ENCODE results near the gene LYPD6B. TPM values are rescaled to one million over a fixed set of nuclear protein-coding genes. Genes with fewer than 3 reads are reported as not detected.

Gene LYPD6B
- polyA plus RNA-seq, 3 donors, result not detected

DNA sequence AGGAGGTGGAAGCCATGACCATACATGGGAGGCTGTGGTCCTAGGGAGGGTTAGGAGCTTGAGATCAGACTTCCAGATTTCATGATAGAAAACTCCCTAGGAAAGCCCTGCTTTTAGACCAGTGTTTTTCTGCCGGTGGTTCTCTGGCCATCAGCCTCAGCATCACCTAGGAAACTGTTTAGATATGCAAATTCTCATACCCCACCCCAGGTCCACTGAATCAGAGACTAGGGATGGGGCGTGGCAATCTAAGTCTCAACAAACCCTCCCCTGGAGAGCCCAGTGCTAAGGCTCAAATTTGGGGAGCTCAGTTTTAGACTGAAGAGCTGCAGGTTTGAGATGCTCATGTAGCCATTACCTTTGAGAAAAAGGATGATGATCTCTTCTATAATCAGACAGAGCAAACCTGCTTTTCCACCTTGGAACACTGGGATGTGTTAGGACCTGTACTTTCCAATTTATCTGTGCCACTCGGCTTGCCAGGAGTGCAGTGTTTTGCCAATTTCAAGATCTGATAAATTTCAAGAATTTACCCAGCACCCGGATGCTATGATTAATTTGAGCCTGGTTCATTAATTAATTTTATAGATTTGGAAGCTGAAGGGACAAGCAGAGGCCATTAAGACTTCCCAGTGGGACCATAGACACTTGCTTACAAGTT, 31.5 kb upstream of the LYPD6B start:
- no peak overlapping the region for H3K27ac Mint-ChIP-seq
- TF ChIP-seq, protein P1, sequence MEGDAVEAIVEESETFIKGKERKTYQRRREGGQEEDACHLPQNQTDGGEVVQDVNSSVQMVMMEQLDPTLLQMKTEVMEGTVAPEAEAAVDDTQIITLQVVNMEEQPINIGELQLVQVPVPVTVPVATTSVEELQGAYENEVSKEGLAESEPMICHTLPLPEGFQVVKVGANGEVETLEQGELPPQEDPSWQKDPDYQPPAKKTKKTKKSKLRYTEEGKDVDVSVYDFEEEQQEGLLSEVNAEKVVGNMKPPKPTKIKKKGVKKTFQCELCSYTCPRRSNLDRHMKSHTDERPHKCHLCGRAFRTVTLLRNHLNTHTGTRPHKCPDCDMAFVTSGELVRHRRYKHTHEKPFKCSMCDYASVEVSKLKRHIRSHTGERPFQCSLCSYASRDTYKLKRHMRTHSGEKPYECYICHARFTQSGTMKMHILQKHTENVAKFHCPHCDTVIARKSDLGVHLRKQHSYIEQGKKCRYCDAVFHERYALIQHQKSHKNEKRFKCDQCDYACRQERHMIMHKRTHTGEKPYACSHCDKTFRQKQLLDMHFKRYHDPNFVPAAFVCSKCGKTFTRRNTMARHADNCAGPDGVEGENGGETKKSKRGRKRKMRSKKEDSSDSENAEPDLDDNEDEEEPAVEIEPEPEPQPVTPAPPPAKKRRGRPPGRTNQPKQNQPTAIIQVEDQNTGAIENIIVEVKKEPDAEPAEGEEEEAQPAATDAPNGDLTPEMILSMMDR (IDR thresholded peaks at IDR 0.05), result no peak
- 82% methylated on average over 3 of the region's 4 CpGs for WGBS (ENCODE audit: insufficient coverage)

DNA sequence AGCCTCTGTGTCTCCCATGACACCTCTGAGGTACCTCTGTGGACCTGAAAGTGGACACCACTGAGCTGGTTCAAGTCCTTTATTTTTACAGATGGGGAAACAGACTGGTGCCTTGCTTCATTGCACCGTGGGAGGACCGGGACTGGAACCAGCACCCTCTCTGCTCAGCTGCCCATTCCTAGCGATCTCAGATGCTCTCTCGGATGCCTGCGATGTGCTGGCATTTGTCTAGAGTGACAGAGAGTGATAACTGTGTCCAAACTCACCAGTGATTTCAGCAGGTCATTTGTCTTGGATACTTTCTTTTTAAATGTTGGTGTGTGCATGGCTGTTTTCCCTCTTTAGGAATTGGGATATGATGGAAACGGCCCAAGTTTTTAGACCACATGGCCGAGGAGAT, 30.1 kb upstream of the LYPD6B start:
- no peaks in the 10 kb centered on the region for H3K4me1 Mint-ChIP-seq
- TF ChIP-seq, protein P1 (IDR thresholded peaks at IDR 0.05), result no peak
- Histone ChIP-seq H3K4me2 (replicated peaks; ENCODE audit: extremely low read depth, low read length, poor library complexity, severe bottlenecking) (no peak overlapping the region), H3K4me1 (ENCODE audit: control insufficient read depth in 1 of 2, insufficient read depth in 2 of 2, low read length in 2 of 2) (no peaks in the 10 kb centered on the region), H2AFZ (ENCODE audit: insufficient read depth, low read depth, low read length, poor library complexity, severe bottlenecking) (no peak overlapping the region), H3K79me2 (ENCODE audit: insufficient read depth, low read length) (no peaks in the 10 kb centered on the region), H3K27me3 (ENCODE audit: control insufficient read depth in 2 of 2, insufficient read depth in 2 of 2, low read length in 2 of 2) (no peaks in the 10 kb centered on the region), H3K36me3 (replicated peaks in 1 of 2; ENCODE audit: control insufficient read depth in 1 of 2, insufficient read depth in 2 of 2, low read length in 2 of 2) (no peaks in the 10 kb centered on the region), H3K9ac (ENCODE audit: insufficient read depth, low read length, poor library complexity, severe bottlenecking) (no peak overlapping the region), H3K4me3 (replicated peaks in 1 of 3; ENCODE audit: low read depth in 2 of 3, low read length in 3 of 3) (no peak overlapping the region), H4K20me1 (ENCODE audit: insufficient read depth, low read length) (no peaks in the 10 kb centered on the region), H3K9me3 (replicated peaks in 1 of 2; ENCODE audit: control insufficient read depth in 1 of 2, insufficient read depth in 1 of 2, low read length in 2 of 2) (no peaks in the 10 kb centered on the region), H3K27ac (ENCODE audit: low read depth in 1 of 2, low read length in 2 of 2) (no peak overlapping the region)
- H3K9me3 Mint-ChIP-seq, result no peaks in the 10 kb centered on the region
- H3K27me3 Mint-ChIP-seq (ENCODE audit: low read depth in 3 of 3), result peaks cover 2 to 5% (median 5%) of the 10 kb centered on the region in 3 donors
- intact Hi-C loops (cut with micrococcal nuclease), result no loop called here
- H3K27ac Mint-ChIP-seq, result no peak overlapping the region
- no peak overlapping the region for H3K4me3 Mint-ChIP-seq
- 90% methylated on average over 3 of the region's 7 CpGs for WGBS (ENCODE audit: insufficient coverage)
- no peak for DNase-seq
- H3K36me3 Mint-ChIP-seq, result no peaks in the 10 kb centered on the region

More for the DNA sequence above, 31.5 kb upstream of the LYPD6B start:
- Mint-ChIP-seq H3K4me3 (no peak overlapping the region), H3K4me1 (no peaks in the 10 kb centered on the region), H3K27me3 (ENCODE audit: low read depth in 3 of 3) (peaks cover 2 to 7% (median 4%) of the 10 kb centered on the region in 3 donors), H3K36me3 (no peaks in the 10 kb centered on the region), H3K9me3 (no peaks in the 10 kb centered on the region)
- Histone ChIP-seq H3K36me3 (replicated peaks in 1 of 2; ENCODE audit: control insufficient read depth in 1 of 2, insufficient read depth in 2 of 2, low read length in 2 of 2) (no peaks in the 10 kb centered on the region), H3K27ac (ENCODE audit: low read depth in 1 of 2, low read length in 2 of 2) (no peak overlapping the region), H3K79me2 (ENCODE audit: insufficient read depth, low read length) (no peaks in the 10 kb centered on the region), H3K4me2 (replicated peaks; ENCODE audit: extremely low read depth, low read length, poor library complexity, severe bottlenecking) (no peak overlapping the region), H3K9me3 (replicated peaks in 1 of 2; ENCODE audit: control insufficient read depth in 1 of 2, insufficient read depth in 1 of 2, low read length in 2 of 2) (no peaks in the 10 kb centered on the region), H4K20me1 (ENCODE audit: insufficient read depth, low read length) (no peaks in the 10 kb centered on the region), H3K27me3 (ENCODE audit: control insufficient read depth in 2 of 2, insufficient read depth in 2 of 2, low read length in 2 of 2) (no peaks in the 10 kb centered on the region), H2AFZ (ENCODE audit: insufficient read depth, low read depth, low read length, poor library complexity, severe bottlenecking) (no peak overlapping the region), H3K4me3 (replicated peaks in 1 of 3; ENCODE audit: low read depth in 2 of 3, low read length in 3 of 3) (no peak overlapping the region), H3K9ac (ENCODE audit: insufficient read depth, low read length, poor library complexity, severe bottlenecking) (no peak overlapping the region), H3K4me1 (ENCODE audit: control insufficient read depth in 1 of 2, insufficient read depth in 2 of 2, low read length in 2 of 2) (no peaks in the 10 kb centered on the region)
- intact Hi-C loops (cut with micrococcal nuclease), result no loop called here
- no peak for DNase-seq
